K562 (cell line): ENCODE measurements around the gene OR9Q2. TPM values are rescaled to one million over a fixed set of nuclear protein-coding genes. Genes with fewer than 3 reads are reported as not detected.
"Not testable (repeated sequence)": the region's sequence is repeated elsewhere in the genome, so short reads cannot be mapped to it uniquely, and the experiment has no call there.

Experiments
- ATAC-seq: fragments of 200-7000 bp; cut with Tn5 transposase; 3 replicates; pipeline ENCODE4 v1.9.1; 2020; ENCODE audit warnings: moderate library complexity
- BruUV-seq: library from RNA; stranded (reverse); fragments of 400-500 nt; replicated peaks from 2 replicates; lab custom pipeline; 2021; lab: Mats Ljungman, UMichigan
- CTCF ChIA-PET: fragments of 300-600 bp; formaldehyde crosslinking; extraction: SDS; loops from one replicate; lab custom pipeline; 2021; ENCODE audit warnings: low intra/inter-chr PET ratio; lab: Yijun Ruan, JAX
- POLR2A ChIA-PET: fragments of 300-600, 350-650 bp; sonication (Branson Sonifier 250); formaldehyde crosslinking; extraction: SDS; loops from one replicate; lab custom pipeline; 2021; ENCODE audit warnings: antibody characterized with exemption, inconsistent platforms; lab: Yijun Ruan, JAX
- DNase-seq, 4 experiments: peaks; one replicate each; pipeline versions ENCODE4 v3.0.0 to v3.0.0-alpha.2; 2011 to 2018; ENCODE audit warnings: low spot score in 3 of 4, mixed read lengths in 3 of 4; ENCODE audit errors: extremely low read depth in 1 of 4
- FAIRE-seq: peaks from 2 replicates; lab custom pipeline; 2011; peaks lifted over from hg19 to GRCh38; lab: Jason Lieb, UNC
- H2AFZ ChIP-seq: 2 replicates; pipeline ENCODE4 v1.6.0; 2011; ENCODE audit warnings: low read depth, low read length, control low read depth, inconsistent platforms
- H3K27ac ChIP-seq: fragments of 200-600 bp; 3 replicates; pipeline ENCODE4 v1.8.0; 2011; ENCODE audit warnings: low read depth, mild to moderate bottlenecking, control low read depth, inconsistent platforms, low read length, moderate library complexity, mixed read lengths; ENCODE audit errors: extremely low read depth
- H3K27me3 ChIP-seq, 2 experiments: fragments of 300-600 bp in 1 of 2; 2 replicates in 1 of 2; 3 replicates in 1 of 2; pipeline versions ENCODE4 v1.6.0 to v1.8.0; 2011; ENCODE audit warnings: inconsistent platforms in 2 of 2, low read length in 2 of 2, mild to moderate bottlenecking in 1 of 2, mixed read lengths in 1 of 2, moderate library complexity in 1 of 2; ENCODE audit not compliant: control insufficient read depth in 2 of 2, insufficient read depth in 2 of 2
- H3K36me3 ChIP-seq: fragments of 300-600 bp; 3 replicates; pipeline ENCODE4 v1.8.0; 2011; ENCODE audit warnings: mild to moderate bottlenecking, low read length, inconsistent platforms; ENCODE audit not compliant: control insufficient read depth, insufficient read depth
- H3K4me1 ChIP-seq, 2 experiments: fragments of 200-600 bp in 1 of 2; replicated peaks in 1 of 2; 2 replicates in 1 of 2; 3 replicates in 1 of 2; pipeline versions ENCODE4 v1.5.1 to v1.8.0; 2011; ENCODE audit warnings: inconsistent platforms in 2 of 2, low read length in 2 of 2, mild to moderate bottlenecking in 1 of 2, mixed read lengths in 1 of 2, moderate library complexity in 1 of 2; ENCODE audit not compliant: control insufficient read depth in 2 of 2, insufficient read depth in 2 of 2
- H3K4me2 ChIP-seq: 2 replicates; pipeline ENCODE4 v1.6.1; 2011; ENCODE audit warnings: low read length, control low read depth, inconsistent platforms, mixed read lengths; ENCODE audit not compliant: insufficient read depth
- H3K4me3 ChIP-seq: fragments of 200-600 bp; sonication (generic), shearing (Covaris generic); 2 replicates; pipeline ENCODE4 v1.5.1; 2016; ENCODE audit warnings: control low read depth, inconsistent platforms
- H3K79me2 ChIP-seq: fragments of 200-600 bp; 3 replicates; pipeline ENCODE4 v1.8.0; 2011; ENCODE audit warnings: low read length, inconsistent platforms; ENCODE audit not compliant: control insufficient read depth, insufficient read depth
- H3K9ac ChIP-seq, 2 experiments: 2 replicates each; pipeline versions ENCODE4 v1.6.0 to v1.6.1; 2011; ENCODE audit warnings: low read depth in 2 of 2, low read length in 2 of 2, control low read depth in 1 of 2, inconsistent platforms in 1 of 2, mild to moderate bottlenecking in 1 of 2, mixed read lengths in 1 of 2; ENCODE audit not compliant: insufficient read depth in 1 of 2
- H3K9me1 ChIP-seq: one replicate; pipeline ENCODE4 v1.6.0; 2011; ENCODE audit warnings: inconsistent platforms, mild to moderate bottlenecking, low read length, moderate library complexity; ENCODE audit not compliant: control insufficient read depth, insufficient read depth
- H3K9me3 ChIP-seq: replicated peaks from 2 replicates; pipeline ENCODE4 v1.5.1; 2011; ENCODE audit warnings: low read depth, low read length, inconsistent platforms; ENCODE audit not compliant: control insufficient read depth, insufficient read depth
- H4K20me1 ChIP-seq: replicated peaks from 2 replicates; pipeline ENCODE4 v1.6.1; 2011; ENCODE audit warnings: low read length, inconsistent platforms, mixed read lengths; ENCODE audit not compliant: control insufficient read depth, insufficient read depth
- CLOCK ChIP-seq: fragments of 250-450 bp; sonication (Bioruptor Pico); IDR thresholded peaks from 2 replicates; pipeline ENCODE4 v1.4.0; 2020; ENCODE audit warnings: mild to moderate bottlenecking, moderate library complexity, borderline replicate concordance
- E2F5 ChIP-seq: sonication (generic); formaldehyde crosslinking; IDR thresholded peaks from 2 replicates; pipeline ENCODE4 v1.8.0; 2022; ENCODE audit warnings: mild to moderate bottlenecking, missing genetic modification reagents
- E2F8 ChIP-seq: fragments of 450-650 bp; IDR thresholded peaks from 2 replicates; pipeline ENCODE4 v1.7.1; 2018; ENCODE audit warnings: mild to moderate bottlenecking, low read depth; ENCODE audit not compliant: partially characterized antibody
- ERF ChIP-seq: fragments of 450-650 bp; formaldehyde crosslinking; IDR thresholded peaks from 2 replicates; pipeline ENCODE4 v1.4.0; 2020; ENCODE audit warnings: mild to moderate bottlenecking, mixed read lengths
- ZNF785 ChIP-seq: fragments of 250-450 bp; sonication (Bioruptor Pico); IDR thresholded peaks from 2 replicates; pipeline ENCODE4 v1.4.0; 2020; ENCODE audit warnings: mild to moderate bottlenecking
- WGBS: fragments of 100-300 bp; shearing (Covaris generic); methylation state at CpG from one replicate; pipeline ENCODE4 v1.1.6; 2016; ENCODE audit warnings: low coverage, mixed read lengths; ENCODE audit not compliant: insufficient coverage; ENCODE audit errors: missing lambda C conversion rate; 5-methylcytosine and 5-hydroxymethylcytosine counted together
- in situ Hi-C: fragments of 300-500 bp; cut with MboI; formaldehyde crosslinking; loops from 4 replicates; pipeline ENCODE4 v1.15.0; 2018; ENCODE audit warnings: inconsistent platforms, mixed read lengths
- intact Hi-C: fragments of 100-400 bp; cut with micrococcal nuclease; formaldehyde crosslinking; loops from 2 replicates; pipeline ENCODE4 v1.14.2; 2022
- polyA plus RNA-seq, 8 experiments: library from polyadenylated mRNA; depleted of rRNA in 4 of 8; stranded (reverse) in 5 of 8; unstranded in 3 of 8; fragments of >200 nt; fragmentation: Nextera tagmentation in 2 of 8; fragmentation: Illumina TruSeq in 1 of 8; extraction: Ambion mirVana in 2 of 8; extraction: Trizol in 1 of 8; gene quantifications; 2 replicates each; pipeline versions ENCODE4 v1.2.1 to v1.2.3, GENCODE V29; 2011 to 2014; ENCODE audit warnings: inconsistent platforms in 1 of 8, missing spikeins in 1 of 8
- total RNA-seq, 7 experiments: library from RNA; depleted of rRNA in 6 of 7; stranded (reverse); fragments of >200 nt in 6 of 7; fragmentation: Illumina TruSeq in 2 of 7; extraction: Trizol in 2 of 7; gene quantifications; 2 replicates each; pipeline versions ENCODE4 v1.2.1 to v1.2.3, GENCODE V29; 2011 to 2021; ENCODE audit warnings: low replicate concordance in 1 of 7

Gene OR9Q2
- total and polyA plus RNA-seq, 9 of the 15 experiments (the other 6 are each of a cell fraction or from before 2014, with no cell fraction given), result not detected

GRCh38 chr11:58204042-58204441 lies 15.2 kb downstream of the OR9Q2 start, which contains the start of gene OR1S2 (continued):
- TF ChIP-seq E2F8, result no peak
- TF ChIP-seq ERF (CRISPR knock-in tag), result no peak
- no peak for TF ChIP-seq CLOCK
- no peak for TF ChIP-seq ZNF785 (CRISPR knock-in tag)
- no peak for TF ChIP-seq E2F5 (CRISPR knock-in tag)

GRCh38 chr11:58212420-58212819 lies 23.6 kb downstream of the OR9Q2 start, which contains the start of gene OR1S1:
Gene OR1S1 (plus strand): TSS chr11:58212720.
- H3K4me1 ChIP-seq, H3K9me1 ChIP-seq, in situ Hi-C loops, H3K27me3 ChIP-seq, H3K4me3 ChIP-seq, CTCF ChIA-PET, H4K20me1 ChIP-seq, BruUV-seq, H3K9ac ChIP-seq, ATAC-seq, H2AFZ ChIP-seq, H3K4me2 ChIP-seq, H3K36me3 ChIP-seq, FAIRE-seq, DNase-seq, H3K27ac ChIP-seq, H3K9me3 ChIP-seq, H3K79me2 ChIP-seq, POLR2A ChIA-PET, intact Hi-C loops: not testable (repeated sequence)
- 7% methylated on average over 1 of the region's 2 CpGs for WGBS
